ENCODE results near the gene C1QTNF3. TPM values are rescaled to one million over a fixed set of nuclear protein-coding genes. Genes with fewer than 3 reads are reported as not detected.

C1QTNF3 gene
- total and polyA plus RNA-seq, 8 donors, result 3.6 to 84.1 (median 10.9) TPM

GRCh38 chr5:33975852-33976251, 67.2 kb downstream of the C1QTNF3 start:
- Histone ChIP-seq H3K36me3 (no peaks in the 10 kb centered on the region), H3K27me3 (no peaks in the 10 kb centered on the region), H3K4me1 (peaks cover 0 to 16% (median 9%) of the 10 kb centered on the region in 4 donors), H3K9me3 (no peaks in the 10 kb centered on the region), H3K4me3 (no peak overlapping the region), H3K27ac (no peak overlapping the region)
- WGBS, 5 donors, result 12 to 27% (median 18%) methylated on average over 5 of the region's 5 CpGs
- no peak for TF ChIP-seq POLR2A (IDR thresholded peaks at IDR 0.05)
- no peak for TF ChIP-seq CTCF (IDR thresholded peaks at IDR 0.05)
- no peak for TF ChIP-seq EP300 (IDR thresholded peaks at IDR 0.05)
- no peak for TF ChIP-seq POLR2AphosphoS5 (IDR thresholded peaks at IDR 0.05)
- peak in 1 of 2 donors; percentile 76 for DNase-seq
- intact Hi-C loops (cut with DNase I; ENCODE audit: low total_unique reads), result no loop called here

GRCh38 chr5:33973271-33973670, 69.7 kb downstream of the C1QTNF3 start:
- 70 to 77% (median 72%) methylated on average over 2 of the region's 2 CpGs for WGBS, 5 donors
- H3K4me1 ChIP-seq, result peaks cover 0 to 21% (median 7%) of the 10 kb centered on the region in 4 donors
- intact Hi-C loops (cut with DNase I; ENCODE audit: low total_unique reads), result no loop called here
- H3K27me3 ChIP-seq, result no peaks in the 10 kb centered on the region
- no peak for DNase-seq
- no peak overlapping the region for H3K27ac ChIP-seq
- TF ChIP-seq EP300 (IDR thresholded peaks at IDR 0.05) (no peak), CTCF (IDR thresholded peaks at IDR 0.05) (no peak), POLR2A (IDR thresholded peaks at IDR 0.05) (no peak), POLR2AphosphoS5 (IDR thresholded peaks at IDR 0.05) (no peak)
- no peaks in the 10 kb centered on the region for H3K9me3 ChIP-seq
- no peak overlapping the region for H3K4me3 ChIP-seq
- H3K36me3 ChIP-seq, result no peaks in the 10 kb centered on the region

GRCh38 chr5:33969572-33970452, 73.2 kb downstream of the C1QTNF3 start:
- Histone ChIP-seq H3K27me3 (no peaks in the 10 kb centered on the region), H3K27ac (no peak overlapping the region), H3K4me1 (peaks cover 0 to 6% (median 0%) of the 10 kb centered on the region in 4 donors), H3K9me3 (no peaks in the 10 kb centered on the region), H3K4me3 (no peak overlapping the region), H3K36me3 (no peaks in the 10 kb centered on the region)
- peak in 1 of 2 donors; percentile 74 for DNase-seq
- intact Hi-C loops (cut with DNase I; ENCODE audit: low total_unique reads), result no loop called here
- 46 to 51% (median 49%) methylated on average over 10 of the region's 10 CpGs for WGBS, 5 donors
- TF ChIP-seq CTCF (IDR thresholded peaks at IDR 0.05) (peak in 5 of 7 experiments; percentile 24 to 61 (median 52)), EP300 (IDR thresholded peaks at IDR 0.05) (no peak)

GRCh38 chr5:33968211-33969005, 74.6 kb downstream of the C1QTNF3 start:
- DNase-seq, result no peak
- no peaks in the 10 kb centered on the region for H3K9me3 ChIP-seq
- TF ChIP-seq POLR2AphosphoS5 (IDR thresholded peaks at IDR 0.05) (no peak), POLR2A (IDR thresholded peaks at IDR 0.05) (no peak), EP300 (IDR thresholded peaks at IDR 0.05) (no peak), CTCF (IDR thresholded peaks at IDR 0.05) (no peak)
- no peak overlapping the region for H3K27ac ChIP-seq
- H3K36me3 ChIP-seq, result no peaks in the 10 kb centered on the region
- intact Hi-C loops (cut with DNase I; ENCODE audit: low total_unique reads), result no loop called here
- WGBS, 5 donors, result 63 to 70% (median 65%) methylated on average over 3 of the region's 3 CpGs
- no peaks in the 10 kb centered on the region for H3K27me3 ChIP-seq
- no peak overlapping the region for H3K4me3 ChIP-seq
- H3K4me1 ChIP-seq, result peaks cover 0 to 6% (median 0%) of the 10 kb centered on the region in 4 donors

All from stomach (tissue), 9 donors.